ENCODE results near the gene MED12L. TPM values are rescaled to one million over a fixed set of nuclear protein-coding genes. Genes with fewer than 3 reads are reported as not detected.

MED12L gene
- total RNA-seq, 4 donors from 2014 or later = 0.09 to 3.3 (median 0.13) TPM; not detected in 1

GRCh38 chr3:151205482-151205881, 120.0 kb downstream of the MED12L start:
- no peak for DNase-seq
- no peaks in the 10 kb centered on the region for H3K9me3 ChIP-seq
- H3K4me1 ChIP-seq = peaks cover 0 to 4% (median 0%) of the 10 kb centered on the region in 4 donors
- TF ChIP-seq CTCF (IDR thresholded peaks at IDR 0.05) (no peak), POLR2A (IDR thresholded peaks at IDR 0.05) (no peak)
- H3K27ac ChIP-seq = peak overlapping the region in 2 of 4 donors; percentile 13 to 14
- no peaks in the 10 kb centered on the region for H3K36me3 ChIP-seq
- no peaks in the 10 kb centered on the region for H3K27me3 ChIP-seq
- H3K4me3 ChIP-seq = no peak overlapping the region

GRCh38 chr3:151206201-151206600, 120.7 kb downstream of the MED12L start:
- TF ChIP-seq POLR2A (IDR thresholded peaks at IDR 0.05) (no peak), CTCF (IDR thresholded peaks at IDR 0.05) (no peak)
- DNase-seq = no peak
- Histone ChIP-seq H3K4me1 (peaks cover 0 to 4% (median 0%) of the 10 kb centered on the region in 4 donors), H3K36me3 (no peaks in the 10 kb centered on the region), H3K27ac (peak overlapping the region in 1 of 4 donors; percentile 13), H3K27me3 (no peaks in the 10 kb centered on the region), H3K9me3 (no peaks in the 10 kb centered on the region), H3K4me3 (no peak overlapping the region)

- no peak for TF ChIP-seq POLR2A (IDR thresholded peaks at IDR 0.05)
- no peak for TF ChIP-seq CTCF (IDR thresholded peaks at IDR 0.05)
- Histone ChIP-seq H3K9me3 (no peaks in the 10 kb centered on the region), H3K27ac (peak overlapping the region in 2 of 4 donors; percentile 9 to 12), H3K36me3 (no peaks in the 10 kb centered on the region), H3K27me3 (no peaks in the 10 kb centered on the region), H3K4me3 (no peak overlapping the region), H3K4me1 (peaks cover 0 to 4% (median 0%) of the 10 kb centered on the region in 4 donors)
- no peak for DNase-seq
These were observed 124.2 kb downstream of the MED12L start for GRCh38 chr3:151209654-151210053.

GRCh38 chr3:151210676-151211381, 125.4 kb downstream of the MED12L start:
- Histone ChIP-seq H3K9me3 (no peaks in the 10 kb centered on the region), H3K27ac (peak overlapping the region in 3 of 4 donors; percentile 27 to 74 (median 54)), H3K27me3 (no peaks in the 10 kb centered on the region), H3K4me1 (peaks cover 0 to 4% (median 0%) of the 10 kb centered on the region in 4 donors), H3K4me3 (peak overlapping the region in 2 of 4 donors; percentile 12 to 42), H3K36me3 (no peaks in the 10 kb centered on the region)
- DNase-seq = peak in 2 of 3 donors; percentile 63 to 66
- no peak for TF ChIP-seq POLR2A (IDR thresholded peaks at IDR 0.05)
- TF ChIP-seq CTCF (IDR thresholded peaks at IDR 0.05) = peak in 2 of 6 experiments; percentile 20 to 32

- Histone ChIP-seq H3K36me3 (no peaks in the 10 kb centered on the region), H3K27me3 (no peaks in the 10 kb centered on the region), H3K4me3 (no peak overlapping the region), H3K27ac (no peak overlapping the region), H3K4me1 (peaks cover 0 to 4% (median 0%) of the 10 kb centered on the region in 4 donors), H3K9me3 (no peaks in the 10 kb centered on the region)
- no peak for DNase-seq
- TF ChIP-seq POLR2A (IDR thresholded peaks at IDR 0.05) (no peak), CTCF (IDR thresholded peaks at IDR 0.05) (no peak)
These were observed 127.7 kb downstream of the MED12L start for GRCh38 chr3:151213151-151213550.

Measured in Peyer's patch (tissue), 4 donors.